AG04450 (cell line): ENCODE results near the gene NEGR1. TPM values are rescaled to one million over a fixed set of nuclear protein-coding genes. Genes with fewer than 3 reads are reported as not detected.

ENCODE experiments used
- CTCF ChIA-PET: fragments of 300-600, 350-600 bp; formaldehyde crosslinking; extraction: SDS; loops from one replicate; lab custom pipeline; 2022; ENCODE audit warnings: antibody characterized with exemption, inconsistent platforms; lab: Charles Lee
- POLR2A ChIA-PET: fragments of 350-600 bp; formaldehyde crosslinking; extraction: SDS; loops from one replicate; lab custom pipeline; 2021; ENCODE audit warnings: antibody characterized with exemption, inconsistent platforms; lab: Yijun Ruan, JAX
- DNase-seq: peaks from one replicate; pipeline ENCODE4 v3.0.0-alpha.2; 2011; ENCODE audit warnings: low read depth, low spot score
- H3K27ac ChIP-seq: one replicate; pipeline ENCODE4 v1.5.1; 2012; ENCODE audit warnings: low read depth, low read length, control low read depth
- H3K27me3 ChIP-seq: one replicate; pipeline ENCODE4 v1.6.0; 2012; ENCODE audit warnings: low read length; ENCODE audit not compliant: control insufficient read depth, insufficient read depth
- H3K4me3 ChIP-seq: 2 replicates; pipeline ENCODE4 v1.5.1; 2011; ENCODE audit warnings: mild to moderate bottlenecking, low read depth, low read length, control low read depth
- H3K9me3 ChIP-seq: 2 replicates; pipeline ENCODE4 v1.5.1; 2012; ENCODE audit warnings: low read length; ENCODE audit not compliant: control insufficient read depth, insufficient read depth
- polyA plus RNA-seq: library from polyadenylated mRNA; depleted of rRNA; stranded (reverse); fragments of >200 nt; gene quantifications from 2 replicates; pipeline ENCODE4 v1.2.3, GENCODE V29; 2011
- TF ChIP-seq, protein P1 (sequence below): IDR thresholded peaks from 2 replicates; pipeline ENCODE4 v1.5.1; 2011; ENCODE audit warnings: low read depth, low read length, control low read depth, inconsistent platforms

Gene NEGR1
- polyA plus RNA-seq, 1 experiment = 11.3 TPM

- H3K27me3 ChIP-seq = no peaks in the 10 kb centered on the region
- no peak overlapping the region for H3K4me3 ChIP-seq
- no peak overlapping the region for H3K27ac ChIP-seq
- ChIA-PET POLR2A (interaction anchor here (0.6 kb wide), 1 partner anchor 21 kb away, joined by 3 read pairs; no protein-coding TSS in a partner anchor), CTCF (interaction anchor here (0.6 to 1.3 kb wide), 3 partner anchors 29 to 415 kb away, joined by 3 to 5 read pairs (median 3); no protein-coding TSS in a partner anchor)
- H3K9me3 ChIP-seq = no peaks in the 10 kb centered on the region
- no peak for DNase-seq
- TF ChIP-seq, protein P1, sequence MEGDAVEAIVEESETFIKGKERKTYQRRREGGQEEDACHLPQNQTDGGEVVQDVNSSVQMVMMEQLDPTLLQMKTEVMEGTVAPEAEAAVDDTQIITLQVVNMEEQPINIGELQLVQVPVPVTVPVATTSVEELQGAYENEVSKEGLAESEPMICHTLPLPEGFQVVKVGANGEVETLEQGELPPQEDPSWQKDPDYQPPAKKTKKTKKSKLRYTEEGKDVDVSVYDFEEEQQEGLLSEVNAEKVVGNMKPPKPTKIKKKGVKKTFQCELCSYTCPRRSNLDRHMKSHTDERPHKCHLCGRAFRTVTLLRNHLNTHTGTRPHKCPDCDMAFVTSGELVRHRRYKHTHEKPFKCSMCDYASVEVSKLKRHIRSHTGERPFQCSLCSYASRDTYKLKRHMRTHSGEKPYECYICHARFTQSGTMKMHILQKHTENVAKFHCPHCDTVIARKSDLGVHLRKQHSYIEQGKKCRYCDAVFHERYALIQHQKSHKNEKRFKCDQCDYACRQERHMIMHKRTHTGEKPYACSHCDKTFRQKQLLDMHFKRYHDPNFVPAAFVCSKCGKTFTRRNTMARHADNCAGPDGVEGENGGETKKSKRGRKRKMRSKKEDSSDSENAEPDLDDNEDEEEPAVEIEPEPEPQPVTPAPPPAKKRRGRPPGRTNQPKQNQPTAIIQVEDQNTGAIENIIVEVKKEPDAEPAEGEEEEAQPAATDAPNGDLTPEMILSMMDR = no peak
These were observed 272.9 kb downstream of the NEGR1 start for GRCh38 chr1:72009173-72010093.

- TF ChIP-seq, protein P1 = no peak
- no peaks in the 10 kb centered on the region for H3K27me3 ChIP-seq
- H3K4me3 ChIP-seq = no peak overlapping the region
- H3K9me3 ChIP-seq = no peaks in the 10 kb centered on the region
- ChIA-PET POLR2A (no interaction called here), CTCF (no interaction called here)
- no peak overlapping the region for H3K27ac ChIP-seq
- DNase-seq = no peak
These were observed 275.0 kb downstream of the NEGR1 start for GRCh38 chr1:72007312-72007711.

- Histone ChIP-seq H3K4me3 (no peak overlapping the region), H3K27ac (no peak overlapping the region), H3K27me3 (no peaks in the 10 kb centered on the region), H3K9me3 (no peaks in the 10 kb centered on the region)
- CTCF ChIA-PET = interaction anchor here (1.2 to 1.6 kb wide), 2 partner anchors 11 to 32 kb away, joined by 4 to 6 read pairs; no protein-coding TSS in a partner anchor
- POLR2A ChIA-PET = no interaction called here
- DNase-seq = no peak
- TF ChIP-seq, protein P1 = no peak
These were observed 276.2 kb downstream of the NEGR1 start for GRCh38 chr1:72006092-72006491.

DNA sequence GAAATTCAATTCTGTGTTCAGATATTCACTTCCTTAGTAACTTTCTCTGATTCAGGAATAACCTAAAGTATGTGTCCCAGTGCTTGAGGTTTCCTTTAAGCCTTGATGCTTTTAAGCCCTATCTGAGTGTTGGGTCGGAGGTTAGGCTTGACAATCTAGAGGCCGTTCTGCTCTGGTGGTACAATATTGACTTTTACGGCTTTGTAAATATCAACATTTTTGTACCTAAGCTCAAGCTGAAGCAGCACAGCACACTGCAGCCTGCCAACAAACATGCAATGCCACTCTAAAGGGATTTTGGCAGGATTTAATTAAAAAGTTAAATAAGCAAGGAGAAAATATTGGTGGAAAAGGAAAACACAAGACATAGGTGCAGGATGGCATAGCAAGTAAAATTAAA is 279.2 kb downstream of the NEGR1 start:
- no peaks in the 10 kb centered on the region for H3K27me3 ChIP-seq
- no peak overlapping the region for H3K4me3 ChIP-seq
- CTCF ChIA-PET = no interaction called here
- no peak for DNase-seq
- POLR2A ChIA-PET = no interaction called here
- TF ChIP-seq, protein P1 = no peak
- H3K27ac ChIP-seq = no peak overlapping the region
- H3K9me3 ChIP-seq = no peaks in the 10 kb centered on the region

DNA sequence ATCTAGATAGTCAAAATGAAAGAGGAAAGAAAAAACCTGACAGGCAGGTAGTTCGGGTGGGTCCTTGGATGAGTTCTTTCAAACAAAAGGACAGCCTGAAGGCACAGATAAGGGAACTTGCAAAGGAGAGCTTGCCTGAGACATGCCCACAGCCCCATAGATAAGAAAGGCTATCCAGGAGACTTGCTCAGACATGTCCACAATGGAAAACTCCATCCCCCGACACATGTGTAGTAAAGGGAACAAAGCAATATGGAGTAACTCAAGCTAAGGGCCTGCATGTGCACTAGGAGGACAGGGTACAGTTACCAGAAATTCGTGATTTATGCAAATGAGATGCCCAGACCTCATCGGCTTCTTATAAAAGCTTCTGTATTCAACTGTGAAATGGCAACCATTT is 281.5 kb downstream of the NEGR1 start:
- POLR2A ChIA-PET = no interaction called here
- Histone ChIP-seq H3K27ac (no peak overlapping the region), H3K27me3 (no peaks in the 10 kb centered on the region), H3K9me3 (no peaks in the 10 kb centered on the region), H3K4me3 (no peak overlapping the region)
- CTCF ChIA-PET = interaction anchor here (0.8 kb wide), 1 partner anchor 36 kb away, joined by 3 read pairs; no protein-coding TSS in a partner anchor
- TF ChIP-seq, protein P1 = no peak
- no peak for DNase-seq
